ENCODE results near the gene SLC25A11.

The SLC25A11 gene

DNA sequence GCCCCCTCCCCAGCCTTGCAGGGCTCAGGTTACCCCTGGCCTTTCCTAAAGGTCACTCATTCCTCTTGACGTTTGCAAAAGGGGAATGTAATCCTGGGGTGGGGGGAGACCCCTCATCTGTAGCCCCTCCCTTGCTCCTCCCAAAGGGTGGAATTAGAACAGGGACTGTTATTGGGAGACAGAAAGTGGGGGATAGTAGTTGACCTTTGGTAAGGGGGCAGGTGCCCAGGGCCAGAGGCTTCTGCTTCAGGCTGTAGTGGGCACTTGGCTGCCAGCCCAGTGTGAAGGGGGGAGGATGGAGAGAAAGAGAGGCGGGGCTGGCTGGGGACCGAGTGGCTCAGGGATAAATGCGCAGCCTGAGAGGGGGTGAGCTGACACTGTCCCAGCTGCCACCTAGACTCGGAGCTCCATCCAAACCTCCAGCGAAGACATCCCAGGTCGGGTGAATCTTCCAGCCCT, 10.9 kb upstream of the SLC25A11 start, which contains the start of gene ENO3:
ENO3 (plus strand) TSS at position 374 of the 459 bp plus-strand sequence. CDS start 711 bp downstream, outside the sequence.
- no peak for FAIRE-seq

DNA sequence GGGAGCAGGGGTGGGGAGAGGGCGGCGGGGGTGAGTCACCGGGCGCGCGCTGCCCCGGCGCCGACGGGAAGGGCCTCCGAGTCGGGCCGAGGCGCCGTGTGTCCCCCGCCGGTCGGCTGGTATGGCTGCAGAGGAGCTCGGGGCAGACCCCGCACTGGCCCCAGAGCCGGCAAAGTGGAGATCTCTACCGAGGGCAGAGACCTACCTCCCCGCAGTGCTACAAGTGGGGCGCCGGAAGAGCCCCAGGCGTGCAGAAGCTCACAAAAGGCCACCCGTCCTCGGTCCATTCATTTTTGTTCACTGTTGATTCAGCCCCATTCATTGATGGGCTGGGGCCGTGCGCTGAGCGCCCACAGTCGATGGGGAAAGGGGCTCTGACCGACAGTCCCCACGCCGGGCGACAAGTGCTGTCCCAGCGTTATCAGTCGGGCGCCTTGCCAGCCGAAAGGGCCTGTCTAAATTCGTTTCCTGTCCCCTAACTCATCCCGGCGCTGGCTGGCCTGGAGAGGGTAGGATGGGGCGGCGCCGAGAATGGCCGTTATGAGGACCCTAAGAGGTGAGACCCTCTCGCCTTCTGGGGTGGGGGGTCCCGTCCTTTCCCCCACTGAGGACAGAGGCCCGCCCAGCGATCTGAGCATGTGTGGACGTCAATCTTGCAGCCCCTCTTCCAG, 10.4 kb upstream of the SLC25A11 start:
- no peak for DNase-seq (ENCODE audit: insufficient read length, low spot score)
- FAIRE-seq = no peak
- TF ChIP-seq, protein P1, sequence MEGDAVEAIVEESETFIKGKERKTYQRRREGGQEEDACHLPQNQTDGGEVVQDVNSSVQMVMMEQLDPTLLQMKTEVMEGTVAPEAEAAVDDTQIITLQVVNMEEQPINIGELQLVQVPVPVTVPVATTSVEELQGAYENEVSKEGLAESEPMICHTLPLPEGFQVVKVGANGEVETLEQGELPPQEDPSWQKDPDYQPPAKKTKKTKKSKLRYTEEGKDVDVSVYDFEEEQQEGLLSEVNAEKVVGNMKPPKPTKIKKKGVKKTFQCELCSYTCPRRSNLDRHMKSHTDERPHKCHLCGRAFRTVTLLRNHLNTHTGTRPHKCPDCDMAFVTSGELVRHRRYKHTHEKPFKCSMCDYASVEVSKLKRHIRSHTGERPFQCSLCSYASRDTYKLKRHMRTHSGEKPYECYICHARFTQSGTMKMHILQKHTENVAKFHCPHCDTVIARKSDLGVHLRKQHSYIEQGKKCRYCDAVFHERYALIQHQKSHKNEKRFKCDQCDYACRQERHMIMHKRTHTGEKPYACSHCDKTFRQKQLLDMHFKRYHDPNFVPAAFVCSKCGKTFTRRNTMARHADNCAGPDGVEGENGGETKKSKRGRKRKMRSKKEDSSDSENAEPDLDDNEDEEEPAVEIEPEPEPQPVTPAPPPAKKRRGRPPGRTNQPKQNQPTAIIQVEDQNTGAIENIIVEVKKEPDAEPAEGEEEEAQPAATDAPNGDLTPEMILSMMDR (IDR thresholded peaks at IDR 0.05; ENCODE audit: insufficient read depth, missing control alignments) = no peak

More for the DNA sequence above, 10.9 kb upstream of the SLC25A11 start, which contains the start of gene ENO3:
- TF ChIP-seq, protein P1 (IDR thresholded peaks at IDR 0.05; ENCODE audit: insufficient read depth, missing control alignments) = no peak
- peak; percentile 67 for DNase-seq (ENCODE audit: insufficient read length, low spot score)

DNA sequence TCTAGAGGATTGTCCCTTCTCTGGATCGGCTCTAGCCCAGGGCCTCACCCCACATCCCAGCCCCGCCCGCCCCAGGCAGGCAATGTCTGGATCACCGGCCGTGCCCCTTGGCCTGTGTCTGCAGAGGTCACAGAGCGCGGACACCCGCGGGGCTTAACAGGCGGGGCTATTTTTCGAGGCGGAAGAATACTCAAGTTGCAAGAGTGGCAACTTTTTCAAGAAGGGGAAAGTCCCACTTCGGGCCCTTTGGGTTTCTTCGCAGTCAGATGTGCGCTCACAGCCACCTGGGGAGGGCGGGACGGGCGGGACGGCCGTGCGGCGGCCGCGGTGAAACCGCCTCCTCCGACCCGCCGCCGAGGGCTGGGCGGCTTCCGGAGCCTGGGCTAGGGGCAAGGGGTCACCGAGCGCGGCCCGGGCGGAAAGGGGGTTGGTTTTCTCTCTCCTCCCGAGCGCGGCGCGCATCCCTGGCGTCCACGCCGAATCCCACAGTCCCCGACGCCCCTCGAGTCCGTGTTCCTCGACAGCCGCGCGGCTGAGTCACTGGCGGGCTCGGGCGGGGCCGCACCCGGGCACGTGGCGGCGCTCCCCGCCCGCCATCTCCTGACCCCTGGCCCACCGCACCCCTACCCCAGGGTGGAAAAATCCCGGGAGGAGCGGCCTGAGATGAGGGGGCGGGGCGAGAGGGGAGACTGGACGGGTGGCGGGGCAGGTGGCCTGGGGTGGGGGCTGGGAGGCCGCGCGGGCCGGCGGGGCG, 9.7 kb upstream of the SLC25A11 start:
- no peak for FAIRE-seq
- TF ChIP-seq, protein P1 (IDR thresholded peaks at IDR 0.05; ENCODE audit: insufficient read depth, missing control alignments) = no peak
- peak; percentile 67 for DNase-seq (ENCODE audit: insufficient read length, low spot score)

DNA sequence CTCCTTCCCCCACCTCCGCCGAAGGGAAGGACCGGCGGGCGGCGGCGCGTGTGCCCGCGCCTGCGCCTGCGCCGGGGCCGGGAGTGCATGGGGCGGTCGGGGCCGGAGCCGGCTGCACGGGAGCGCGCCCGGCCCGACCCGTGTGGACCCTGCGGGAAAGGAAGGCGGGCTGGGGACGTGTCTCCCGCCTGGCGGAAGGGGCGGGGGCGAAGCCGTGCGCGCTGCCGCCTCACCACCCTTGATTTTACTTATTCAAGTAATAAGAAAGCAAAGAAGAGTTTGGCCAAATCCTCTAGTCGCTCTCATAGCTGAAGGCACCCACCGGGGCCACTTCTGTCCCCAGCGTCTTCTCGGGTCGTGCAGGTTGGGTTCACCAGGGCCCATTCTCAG, 9.1 kb upstream of the SLC25A11 start:
- no peak for FAIRE-seq

DNA sequence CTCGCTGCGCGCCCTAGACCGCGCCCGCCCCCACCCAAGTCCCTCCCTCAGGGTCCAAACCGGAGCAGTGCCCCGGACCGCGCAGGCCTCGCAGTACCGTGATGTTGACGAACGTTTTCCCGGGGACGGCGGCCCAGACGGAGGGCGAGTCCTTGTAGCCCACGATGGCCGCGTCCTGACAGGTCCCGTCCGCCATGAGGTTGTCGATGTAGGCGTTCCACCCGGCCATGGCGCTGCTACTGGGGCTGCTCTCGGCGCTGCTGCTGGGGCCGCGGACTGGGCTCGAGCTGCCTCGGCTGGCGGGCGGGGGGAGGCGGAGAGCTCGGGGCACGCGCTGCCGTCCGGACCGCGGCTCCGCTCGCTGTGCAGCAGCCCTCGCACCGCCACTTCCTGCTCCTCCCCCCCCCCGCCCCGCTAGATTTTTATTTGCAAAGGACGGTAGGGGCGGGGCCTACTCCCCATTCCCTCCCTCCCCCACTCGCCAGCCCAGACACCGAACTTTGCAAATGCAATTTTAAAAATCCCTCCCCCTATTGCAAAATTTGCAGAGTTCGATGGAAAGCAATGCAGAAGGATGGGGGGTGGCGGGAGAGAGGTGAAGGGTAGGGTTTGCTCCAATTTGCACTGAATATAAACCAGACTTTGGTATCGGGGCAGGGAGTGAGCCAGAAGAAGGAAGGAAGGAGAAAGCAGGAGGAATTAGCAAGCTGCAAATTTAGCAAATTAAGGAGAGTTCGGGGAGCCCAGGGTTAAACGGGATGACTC, 8.5 kb upstream of the SLC25A11 start, which contains the start of gene PFN1:
PFN1 (minus strand) TSS at position 365 of the 765 bp plus-strand sequence; CDS start at position 229, 136 bp downstream.
- peak; percentile 76 for DNase-seq (ENCODE audit: insufficient read length, low spot score)
- FAIRE-seq = no peak
- TF ChIP-seq, protein P1 (IDR thresholded peaks at IDR 0.05; ENCODE audit: insufficient read depth, missing control alignments) = no peak

More for the DNA sequence above, 9.1 kb upstream of the SLC25A11 start:
- TF ChIP-seq, protein P1 (IDR thresholded peaks at IDR 0.05; ENCODE audit: insufficient read depth, missing control alignments) = no peak
- peak; percentile 81 for DNase-seq (ENCODE audit: insufficient read length, low spot score)

DNA sequence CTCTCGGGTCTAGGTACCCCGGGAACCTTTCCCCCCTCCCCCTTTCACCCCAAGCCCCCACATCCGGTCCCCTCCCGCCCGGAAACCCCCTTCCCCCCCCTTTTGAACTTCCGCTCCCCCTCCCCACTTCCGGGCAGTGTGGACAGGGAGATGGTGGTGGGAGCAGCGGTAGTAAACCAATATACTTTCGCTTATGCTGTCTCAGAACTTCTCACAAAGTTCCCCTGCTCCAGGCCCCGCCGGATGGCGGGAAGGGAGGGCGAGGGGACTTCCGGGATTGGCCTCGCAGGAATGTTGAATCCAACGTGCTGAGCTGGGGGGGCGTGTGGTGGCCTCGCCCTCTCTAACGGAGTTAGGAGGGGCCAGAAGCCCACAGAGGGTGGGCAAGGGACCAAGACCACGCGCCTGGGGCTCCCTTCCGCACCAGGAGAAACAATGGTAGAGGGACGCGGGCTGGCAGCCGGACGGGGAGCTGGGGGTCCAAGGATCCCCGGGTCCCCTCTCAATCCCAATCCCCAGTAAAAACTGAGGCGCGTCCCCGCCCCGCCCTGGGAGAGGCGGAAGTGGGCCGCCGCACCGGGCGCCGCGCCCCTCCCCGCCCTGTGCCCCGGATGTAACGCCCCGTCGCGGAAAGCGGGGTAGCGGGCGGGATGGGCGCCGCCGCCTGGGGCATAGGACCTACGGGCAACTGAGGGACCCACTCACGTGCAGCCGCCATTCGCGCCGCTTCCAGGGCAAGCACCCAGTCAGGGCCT, 7.7 kb upstream of the SLC25A11 start:
- TF ChIP-seq, protein P1 (IDR thresholded peaks at IDR 0.05; ENCODE audit: insufficient read depth, missing control alignments) = no peak
- FAIRE-seq = no peak
- DNase-seq (ENCODE audit: insufficient read length, low spot score) = peak; percentile 59

All from D721Med (cell line).